Activated CD4-positive, alpha-beta T cell treated with anti-CD3 and anti-CD28 coated beads for 36 hours (primary cell): ENCODE results near the gene CLEC6A. TPM values are rescaled to one million over a fixed set of nuclear protein-coding genes. Genes with fewer than 3 reads are reported as not detected.

ENCODE experiments used
- total RNA-seq, 2 experiments: library from RNA; stranded (reverse); gene quantifications; one replicate each; pipeline ENCODE4 v1.2.3, GENCODE V29; 2021

Gene CLEC6A
- total RNA-seq, 2 experiments from 2014 or later = not detected

Other genes with a start within 250 kb of the CLEC6A start
- gene FAM90A1, start 228.3 kb upstream of the CLEC6A start, total RNA-seq = under 1 TPM; 0.32 to 0.33 TPM
- gene CLEC4D, start 57.5 kb downstream of the CLEC6A start, total RNA-seq = not detected
- not detected for gene CLEC4E, start 84.9 kb downstream of the CLEC6A start, total RNA-seq
- gene AICDA, start 156.9 kb downstream of the CLEC6A start, total RNA-seq = not detected
- gene MFAP5, start 206.9 kb downstream of the CLEC6A start, total RNA-seq = not detected
- gene RIMKLB, start 242.0 kb downstream of the CLEC6A start, total RNA-seq = 1 to 10 TPM; 5.2 to 5.3 TPM